NCI-H69 (cell line): ENCODE data around the gene CDH13.

ENCODE experiments used
- DNase-seq: peaks from one replicate; lab custom pipeline; 2025; lab: John Stamatoyannopoulos, UW

The CDH13 gene

GRCh38 chr16:83622010-83622409, 995.2 kb downstream of the CDH13 start:
- no peak for DNase-seq

DNA sequence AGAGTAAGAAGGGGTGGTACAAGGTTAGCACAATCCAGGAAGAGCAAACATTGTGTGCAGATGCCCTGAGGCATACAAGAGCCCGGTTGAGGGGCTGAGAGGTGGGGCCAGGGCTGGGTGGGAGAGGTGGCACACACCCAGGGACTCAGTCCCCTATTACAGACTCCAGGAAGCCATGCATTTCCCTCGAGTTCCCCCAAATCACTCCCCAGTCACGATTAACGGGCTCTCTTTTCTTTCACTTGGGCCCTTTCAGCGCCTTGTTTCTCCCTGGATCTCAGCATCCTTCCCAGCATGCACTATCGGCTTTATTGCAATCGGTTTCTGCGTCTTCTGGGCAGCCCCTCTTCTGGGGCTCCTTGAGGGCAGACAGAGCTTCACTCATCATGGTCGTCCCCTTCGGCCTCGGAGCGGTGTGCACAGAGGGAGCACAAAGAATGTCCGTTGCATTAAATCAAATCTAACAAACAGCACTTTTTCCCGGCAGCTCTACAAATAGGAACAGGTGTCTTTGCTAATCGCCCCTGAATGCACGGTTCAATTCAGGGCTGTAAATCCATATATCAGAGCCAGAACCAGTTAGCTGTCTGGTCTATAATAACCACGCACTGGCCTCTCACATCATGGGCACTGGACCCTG, 996.4 kb downstream of the CDH13 start:
- peak; percentile 3 for DNase-seq

DNA sequence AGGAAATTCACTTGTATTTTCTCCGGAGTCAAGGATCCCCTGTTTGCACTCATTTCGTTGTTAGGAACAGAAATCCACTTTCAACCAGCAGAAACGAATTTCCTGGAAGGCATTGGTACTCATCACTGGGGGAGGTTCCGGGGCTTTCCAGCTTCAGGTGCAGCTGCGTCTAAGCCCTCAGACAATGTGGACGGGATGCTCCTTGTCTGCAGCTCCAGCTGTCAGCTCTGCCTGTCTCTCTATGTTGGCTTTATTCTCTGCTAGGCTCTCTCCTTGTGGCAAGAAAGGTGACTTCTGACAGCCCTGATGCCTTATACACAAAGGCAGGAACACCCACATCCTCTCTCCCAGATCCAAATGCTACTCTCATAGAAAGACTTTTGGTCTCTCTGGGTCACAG, 997.1 kb downstream of the CDH13 start:
- DNase-seq = peak; percentile 1

GRCh38 chr16:83624429-83625120, 997.8 kb downstream of the CDH13 start:
- DNase-seq = no peak

GRCh38 chr16:83626204-83626603, 999.4 kb downstream of the CDH13 start:
- no peak for DNase-seq

- no peak for DNase-seq
These were observed 999.9 kb downstream of the CDH13 start for GRCh38 chr16:83626676-83627075.

DNA sequence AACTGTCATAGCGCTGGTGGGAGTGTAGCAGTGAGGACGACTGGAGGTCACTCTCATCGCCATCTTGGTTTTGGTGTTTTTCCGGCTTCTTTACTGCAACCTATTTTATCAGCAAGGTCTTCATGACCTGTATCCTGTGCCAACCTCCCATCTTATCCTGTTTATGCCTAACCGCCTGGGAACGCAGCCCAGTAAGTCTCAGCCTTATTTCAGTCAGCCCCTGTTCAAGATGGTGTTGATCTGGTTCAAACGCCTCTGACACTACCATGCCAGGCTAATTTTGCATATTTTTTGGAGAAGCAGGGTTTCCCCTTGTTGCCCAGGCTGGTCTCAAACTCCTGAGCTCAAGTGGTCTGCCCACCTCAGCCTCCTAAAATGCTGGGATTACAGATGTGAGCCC, 1001.2 kb downstream of the CDH13 start:
- DNase-seq = no peak

GRCh38 chr16:83629426-83629825, 1002.7 kb downstream of the CDH13 start:
- no peak for DNase-seq

DNA sequence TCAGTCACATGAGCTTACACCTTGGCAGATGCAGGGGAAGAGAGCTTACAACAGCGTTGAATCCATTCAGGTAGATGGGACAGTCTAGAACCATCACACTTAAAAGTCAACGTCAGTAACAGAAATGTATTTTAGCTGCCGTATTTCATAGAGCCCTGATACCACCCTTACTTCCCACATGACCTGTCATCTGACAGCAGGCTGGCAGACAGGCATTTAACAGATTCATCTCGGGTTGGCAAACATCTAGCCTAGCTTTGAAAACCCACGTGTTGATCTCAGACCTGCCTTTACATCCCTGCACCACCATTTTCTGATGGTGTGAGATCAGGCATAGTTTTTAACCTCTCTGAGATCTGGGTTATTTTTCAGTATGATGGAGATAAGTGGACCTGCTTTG, 1003.1 kb downstream of the CDH13 start:
- no peak for DNase-seq

- no peak for DNase-seq
These were observed 1004.2 kb downstream of the CDH13 start for GRCh38 chr16:83630979-83631378.

GRCh38 chr16:83633286-83633685, 1006.5 kb downstream of the CDH13 start:
- DNase-seq = no peak

DNA sequence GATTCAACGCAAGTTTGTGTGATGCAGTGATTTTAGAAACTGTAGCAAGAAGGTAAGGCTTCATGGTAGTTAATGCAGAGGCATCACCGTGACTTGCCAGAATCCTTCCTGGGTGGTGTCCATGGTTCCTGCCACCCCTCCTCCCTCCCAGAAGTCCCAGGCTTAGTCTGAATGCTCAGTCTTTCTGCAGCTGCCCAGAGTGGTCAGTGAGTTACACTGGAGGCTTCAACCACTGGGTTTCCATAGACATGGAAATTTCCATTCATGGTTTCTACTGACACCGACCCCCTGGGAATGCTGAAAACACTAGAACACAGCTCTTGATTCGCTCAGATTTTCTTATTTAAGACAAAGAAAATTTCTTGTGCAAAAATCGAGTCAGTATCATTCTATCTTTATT, 1021.6 kb downstream of the CDH13 start:
- no peak for DNase-seq

DNA sequence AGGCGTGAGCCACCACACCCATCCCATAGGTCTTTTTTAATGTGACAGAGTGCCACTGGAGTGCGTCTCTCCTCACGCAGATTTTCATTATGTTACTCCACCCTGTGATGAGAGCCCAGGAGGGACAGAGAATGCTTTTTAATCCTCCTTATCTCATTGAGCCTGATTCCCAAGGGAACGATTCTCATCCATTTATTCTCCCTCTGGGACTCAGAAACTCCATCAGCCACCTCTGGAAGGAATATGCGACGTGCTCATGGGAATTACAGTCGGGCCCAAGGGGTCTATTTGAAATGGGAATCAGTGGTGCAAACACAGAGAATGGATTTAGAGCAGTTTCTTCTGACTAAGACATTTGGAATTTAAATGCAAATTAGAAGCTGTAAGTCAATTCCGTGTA, 1025.1 kb downstream of the CDH13 start:
- no peak for DNase-seq

GRCh38 chr16:83652943-83653342, 1026.2 kb downstream of the CDH13 start:
- no peak for DNase-seq

DNA sequence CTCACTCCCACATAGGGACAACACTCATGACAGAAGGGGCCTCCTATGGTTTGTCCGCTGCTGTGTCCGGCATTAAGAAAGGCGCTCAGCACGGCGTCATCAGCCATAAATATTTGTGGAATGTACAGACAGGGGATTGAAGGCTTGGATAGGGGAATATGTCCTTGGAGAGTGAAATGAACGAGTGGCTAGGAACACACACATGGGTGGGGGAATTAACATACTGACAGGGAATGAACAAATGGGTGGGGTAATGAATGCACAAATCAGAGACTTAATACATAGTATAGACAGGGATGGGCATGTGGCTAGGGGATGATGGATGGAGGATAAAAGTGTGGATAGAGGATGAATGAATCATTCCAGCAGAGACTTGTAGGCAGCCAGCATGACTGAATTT, 1027.0 kb downstream of the CDH13 start:
- DNase-seq = no peak

DNA sequence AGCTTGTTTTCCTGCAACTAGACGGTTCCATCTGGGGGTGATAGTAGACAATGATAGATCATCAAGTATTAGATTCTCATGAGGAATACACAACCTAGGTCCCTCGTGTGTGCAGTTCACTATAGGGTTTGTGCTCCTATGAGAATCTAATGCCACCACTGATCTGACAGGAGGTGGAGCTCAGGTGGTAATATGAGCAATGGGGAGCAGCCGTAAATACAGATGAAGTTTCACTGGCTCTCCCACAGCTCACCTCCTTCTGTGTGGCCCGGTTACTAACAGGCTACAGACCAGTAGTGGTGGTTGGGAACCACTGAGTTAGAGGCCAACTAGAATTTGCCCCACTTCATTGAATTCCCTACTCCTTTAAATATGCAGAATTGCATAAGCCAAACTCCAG, 1033.5 kb downstream of the CDH13 start:
- DNase-seq = no peak

GRCh38 chr16:83661656-83662055, 1034.9 kb downstream of the CDH13 start:
- no peak for DNase-seq

DNA sequence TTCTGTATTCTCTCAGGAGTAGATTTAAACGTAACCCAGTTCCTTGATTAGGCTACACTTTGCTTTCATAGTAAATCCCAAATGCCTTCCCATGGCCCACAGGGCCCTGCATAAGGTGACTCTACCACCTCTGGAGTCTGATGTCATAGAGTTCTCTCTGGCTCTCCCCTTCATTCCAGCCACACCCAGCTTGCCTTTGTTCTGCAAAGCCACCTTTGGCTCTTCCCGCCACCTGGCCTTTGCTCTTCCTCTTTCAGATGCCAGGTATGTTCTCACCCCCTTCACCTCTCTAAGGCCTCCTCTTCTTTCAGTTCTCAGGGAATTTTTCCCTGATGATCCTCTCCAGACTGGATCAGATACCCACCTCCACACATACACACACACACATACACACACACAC, 1039.7 kb downstream of the CDH13 start:
- no peak for DNase-seq

DNA sequence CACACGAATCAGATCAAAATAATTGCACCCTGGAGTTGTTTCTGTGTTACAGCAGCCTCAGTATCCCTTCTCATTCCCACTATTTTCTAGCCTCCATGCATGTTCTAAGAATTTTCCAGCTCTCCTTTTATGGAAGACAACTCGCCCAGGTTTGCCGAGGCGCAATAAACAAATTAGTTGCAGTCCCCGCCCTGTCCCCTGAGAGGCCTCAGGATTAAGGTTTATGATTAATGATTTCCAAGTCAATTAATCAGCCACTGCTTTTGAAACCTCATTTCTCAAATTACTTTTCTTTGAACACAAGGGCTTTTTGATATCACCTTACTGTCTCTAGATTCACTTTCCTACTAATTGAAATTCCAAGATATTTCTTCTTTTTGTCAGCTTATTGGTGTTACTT, 1042.7 kb downstream of the CDH13 start:
- DNase-seq = no peak

GRCh38 chr16:83674931-83675535, 1048.3 kb downstream of the CDH13 start:
- DNase-seq = no peak

DNA sequence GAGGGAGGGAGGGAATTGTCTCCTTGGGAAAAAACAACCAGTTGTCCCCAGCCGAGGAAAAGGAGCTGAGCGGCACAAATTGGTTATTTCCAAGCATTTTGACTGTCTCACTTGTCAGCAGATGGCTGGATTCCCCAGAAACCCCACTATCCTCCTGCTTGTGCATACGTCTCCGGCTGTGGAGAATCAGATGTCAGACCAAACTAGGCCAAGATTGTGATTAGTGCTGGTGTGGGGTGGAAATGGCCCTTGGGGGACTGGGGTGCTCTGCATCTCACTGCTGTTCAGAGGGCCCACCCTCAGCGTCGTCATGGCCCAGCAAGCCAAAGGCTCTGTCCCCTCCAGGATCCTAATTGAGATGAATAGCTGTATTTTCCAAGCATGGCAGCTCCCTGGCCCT, 1049.3 kb downstream of the CDH13 start:
- no peak for DNase-seq

DNA sequence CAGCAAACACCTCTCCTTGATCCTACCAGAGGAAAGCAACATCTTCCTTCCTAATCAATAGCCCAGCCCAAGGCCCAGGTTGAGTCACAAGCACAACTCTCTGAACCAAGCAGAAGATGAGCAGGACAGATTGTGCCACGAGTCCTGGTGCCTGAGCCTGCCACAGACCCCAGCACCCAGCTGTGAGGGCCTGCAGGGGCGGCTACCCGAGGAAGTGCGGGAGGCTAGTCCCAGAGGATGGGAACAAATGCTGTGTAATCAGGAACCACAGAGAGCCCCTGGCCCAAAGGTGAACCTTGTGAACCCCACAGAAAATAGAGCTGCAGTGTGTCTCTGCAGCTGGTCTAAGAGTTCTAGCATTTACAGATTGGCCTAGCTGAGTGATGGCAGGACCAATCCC, 1054.2 kb downstream of the CDH13 start:
- DNase-seq = no peak

- DNase-seq = no peak
These were observed 1054.7 kb downstream of the CDH13 start for GRCh38 chr16:83681381-83681956.
